ENCODE measurements around the gene WASHC1. TPM values are rescaled to one million over a fixed set of nuclear protein-coding genes. Genes with fewer than 3 reads are reported as not detected.
A peak's percentile ranks its signal among the peaks of the same experiment; 100 is the strongest.
"Not testable (repeated sequence)": the region's sequence is repeated elsewhere in the genome, so short reads cannot be mapped to it uniquely, and the experiment has no call there.

The WASHC1 gene
- total and polyA plus RNA-seq, 2 of the 13 experiments (the other 11 are each of a cell fraction or from before 2014, with no cell fraction given) = 10.9 to 13.0 TPM

DNA sequence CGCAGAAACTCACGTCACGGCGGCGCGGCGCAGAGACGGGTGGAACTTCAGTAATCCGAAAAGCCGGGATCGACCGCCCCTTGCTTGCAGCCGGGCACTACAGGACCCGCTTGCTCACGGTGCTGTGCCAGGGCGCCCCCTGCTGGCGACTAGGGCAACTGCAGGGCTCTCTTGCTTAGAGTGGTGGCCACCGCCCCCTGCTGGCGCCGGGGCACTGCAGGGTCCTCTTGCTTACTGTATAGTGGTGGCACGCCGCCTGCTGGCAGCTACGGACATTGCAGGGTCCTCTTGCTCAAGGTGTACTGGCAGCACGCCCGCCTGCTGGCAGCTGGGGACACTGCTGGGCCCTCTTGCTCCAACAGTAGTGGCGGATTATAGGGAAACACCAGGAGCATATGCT lies 18.1 kb downstream of the WASHC1 start (continued):
- TF ChIP-seq, protein P1, sequence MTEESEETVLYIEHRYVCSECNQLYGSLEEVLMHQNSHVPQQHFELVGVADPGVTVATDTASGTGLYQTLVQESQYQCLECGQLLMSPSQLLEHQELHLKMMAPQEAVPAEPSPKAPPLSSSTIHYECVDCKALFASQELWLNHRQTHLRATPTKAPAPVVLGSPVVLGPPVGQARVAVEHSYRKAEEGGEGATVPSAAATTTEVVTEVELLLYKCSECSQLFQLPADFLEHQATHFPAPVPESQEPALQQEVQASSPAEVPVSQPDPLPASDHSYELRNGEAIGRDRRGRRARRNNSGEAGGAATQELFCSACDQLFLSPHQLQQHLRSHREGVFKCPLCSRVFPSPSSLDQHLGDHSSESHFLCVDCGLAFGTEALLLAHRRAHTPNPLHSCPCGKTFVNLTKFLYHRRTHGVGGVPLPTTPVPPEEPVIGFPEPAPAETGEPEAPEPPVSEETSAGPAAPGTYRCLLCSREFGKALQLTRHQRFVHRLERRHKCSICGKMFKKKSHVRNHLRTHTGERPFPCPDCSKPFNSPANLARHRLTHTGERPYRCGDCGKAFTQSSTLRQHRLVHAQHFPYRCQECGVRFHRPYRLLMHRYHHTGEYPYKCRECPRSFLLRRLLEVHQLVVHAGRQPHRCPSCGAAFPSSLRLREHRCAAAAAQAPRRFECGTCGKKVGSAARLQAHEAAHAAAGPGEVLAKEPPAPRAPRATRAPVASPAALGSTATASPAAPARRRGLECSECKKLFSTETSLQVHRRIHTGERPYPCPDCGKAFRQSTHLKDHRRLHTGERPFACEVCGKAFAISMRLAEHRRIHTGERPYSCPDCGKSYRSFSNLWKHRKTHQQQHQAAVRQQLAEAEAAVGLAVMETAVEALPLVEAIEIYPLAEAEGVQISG (CRISPR knock-in tag; IDR thresholded peaks at IDR 0.05) = 0 out of 2 replicates have a peak, but pooled peaks have one; percentile 35
- TF ChIP-seq KDM2A (CRISPR knock-in tag; IDR thresholded peaks at IDR 0.05; ENCODE audit: borderline replicate concordance, low read depth) = 0 out of 2 replicates have a peak, but pooled peaks have one; percentile 40
- 0 out of 2 replicates have a peak, but pooled peaks have one; percentile 8 for TF ChIP-seq CEBPG (CRISPR knock-in tag; IDR thresholded peaks at IDR 0.05)
- 0 out of 2 replicates have a peak, but pooled peaks have one; percentile 15 for TF ChIP-seq FOSL2 (CRISPR knock-in tag; IDR thresholded peaks at IDR 0.05)
- TF ChIP-seq, protein P2, sequence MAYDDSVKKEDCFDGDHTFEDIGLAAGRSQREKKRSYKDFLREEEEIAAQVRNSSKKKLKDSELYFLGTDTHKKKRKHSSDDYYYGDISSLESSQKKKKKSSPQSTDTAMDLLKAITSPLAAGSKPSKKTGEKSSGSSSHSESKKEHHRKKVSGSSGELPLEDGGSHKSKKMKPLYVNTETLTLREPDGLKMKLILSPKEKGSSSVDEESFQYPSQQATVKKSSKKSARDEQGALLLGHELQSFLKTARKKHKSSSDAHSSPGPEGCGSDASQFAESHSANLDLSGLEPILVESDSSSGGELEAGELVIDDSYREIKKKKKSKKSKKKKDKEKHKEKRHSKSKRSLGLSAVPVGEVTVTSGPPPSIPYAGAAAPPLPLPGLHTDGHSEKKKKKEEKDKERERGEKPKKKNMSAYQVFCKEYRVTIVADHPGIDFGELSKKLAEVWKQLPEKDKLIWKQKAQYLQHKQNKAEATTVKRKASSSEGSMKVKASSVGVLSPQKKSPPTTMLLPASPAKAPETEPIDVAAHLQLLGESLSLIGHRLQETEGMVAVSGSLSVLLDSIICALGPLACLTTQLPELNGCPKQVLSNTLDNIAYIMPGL (CRISPR knock-in tag; IDR thresholded peaks at IDR 0.05; ENCODE audit: borderline replicate concordance in 1 of 2, low read depth in 1 of 2) = peak; percentile 64 to 82; a peak in 3 of 4 replicates

DNA sequence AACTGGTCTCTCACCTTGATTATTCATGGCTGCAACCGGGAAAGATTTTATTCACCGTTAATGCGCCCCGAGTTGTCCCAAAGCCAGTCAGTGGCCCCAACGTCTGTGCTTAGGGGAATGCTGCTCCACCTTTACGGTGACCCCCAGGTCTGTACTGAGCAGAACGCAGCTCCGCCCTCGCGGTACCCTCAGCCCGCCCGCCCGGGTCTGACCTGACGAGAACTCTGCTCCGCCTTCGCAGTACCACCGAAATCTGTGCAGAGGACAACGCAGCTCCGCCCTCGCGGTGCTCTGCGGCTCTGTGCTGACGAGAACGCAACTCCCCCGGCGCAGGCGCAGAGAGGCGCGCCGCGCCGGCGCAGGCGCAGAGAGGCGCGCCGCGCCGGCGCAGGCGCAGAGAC lies 18.6 kb downstream of the WASHC1 start:
- H3K9me3 ChIP-seq (ENCODE audit: low read length); H3K79me2 ChIP-seq (ENCODE audit: insufficient read depth, low read length); POLR2A ChIA-PET; ATAC-seq; H3K9ac ChIP-seq (ENCODE audit: insufficient read depth, low read depth, low read length); H3K4me2 ChIP-seq (ENCODE audit: low read depth, low read length); H3K27ac ChIP-seq (ENCODE audit: extremely low read length, insufficient read depth, low read length); H3K27me3 ChIP-seq (ENCODE audit: control insufficient read depth in 1 of 2, insufficient read depth in 2 of 2, low read length in 2 of 2); H4K20me1 ChIP-seq (ENCODE audit: insufficient read depth, low read length); BruUV-seq (replicated peaks); H2AFZ ChIP-seq (ENCODE audit: low read length); in situ Hi-C loops (cut with HindIII; ENCODE audit: extremely low pct_ligation_motif_present, low pct_unique_long_range_greater_than_20kb); H3K4me1 ChIP-seq (ENCODE audit: insufficient read depth, low read length); H3K36me3 ChIP-seq (replicated peaks in 1 of 2; ENCODE audit: control insufficient read depth in 1 of 2, insufficient read depth in 2 of 2, low read length in 2 of 2); intact Hi-C loops (cut with micrococcal nuclease; ENCODE audit: unreplicated experiment); DNase-seq (ENCODE audit: low spot score); FAIRE-seq; CTCF ChIA-PET (ENCODE audit: low intra/inter-chr PET ratio, low total read pairs); H3K4me3 ChIP-seq (replicated peaks in 1 of 3; ENCODE audit: insufficient read depth in 1 of 3, low read depth in 2 of 3, low read length in 3 of 3): not testable (repeated sequence)
- TF ChIP-seq, protein P3, sequence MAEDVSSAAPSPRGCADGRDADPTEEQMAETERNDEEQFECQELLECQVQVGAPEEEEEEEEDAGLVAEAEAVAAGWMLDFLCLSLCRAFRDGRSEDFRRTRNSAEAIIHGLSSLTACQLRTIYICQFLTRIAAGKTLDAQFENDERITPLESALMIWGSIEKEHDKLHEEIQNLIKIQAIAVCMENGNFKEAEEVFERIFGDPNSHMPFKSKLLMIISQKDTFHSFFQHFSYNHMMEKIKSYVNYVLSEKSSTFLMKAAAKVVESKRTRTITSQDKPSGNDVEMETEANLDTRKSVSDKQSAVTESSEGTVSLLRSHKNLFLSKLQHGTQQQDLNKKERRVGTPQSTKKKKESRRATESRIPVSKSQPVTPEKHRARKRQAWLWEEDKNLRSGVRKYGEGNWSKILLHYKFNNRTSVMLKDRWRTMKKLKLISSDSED (CRISPR knock-in tag; IDR thresholded peaks at IDR 0.05) = peak; percentile 53; the same call in 1 of the 2 replicates
- WGBS (ENCODE audit: low lambda C conversion rate) = 93% methylated on average over 26 of the region's 41 CpGs

DNA sequence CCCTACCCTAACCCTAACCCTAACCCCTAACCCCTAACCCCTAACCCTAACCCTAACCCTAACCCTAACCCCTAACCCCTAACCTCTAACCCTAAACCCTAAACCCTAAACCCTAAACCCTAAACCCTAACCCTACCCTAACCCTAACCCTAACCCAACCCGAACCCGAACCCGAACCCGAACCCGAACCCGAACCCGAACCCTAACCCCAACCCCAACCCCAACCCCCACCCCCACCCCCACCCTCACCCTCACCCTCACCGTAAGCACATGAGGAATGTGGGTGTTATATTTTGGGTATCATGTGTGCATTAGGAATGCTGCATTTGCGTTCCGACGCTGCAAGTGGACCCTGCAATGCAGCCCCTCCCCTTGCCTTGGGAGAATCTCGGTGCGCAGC lies 19.0 kb downstream of the WASHC1 start:
- H3K4me2 ChIP-seq (ENCODE audit: low read depth, low read length); H3K27ac ChIP-seq (ENCODE audit: extremely low read length, insufficient read depth, low read length); H3K4me1 ChIP-seq (ENCODE audit: insufficient read depth, low read length); ATAC-seq; H3K4me3 ChIP-seq (replicated peaks in 1 of 3; ENCODE audit: insufficient read depth in 1 of 3, low read depth in 2 of 3, low read length in 3 of 3); FAIRE-seq; H3K27me3 ChIP-seq (ENCODE audit: control insufficient read depth in 1 of 2, insufficient read depth in 2 of 2, low read length in 2 of 2); intact Hi-C loops (cut with micrococcal nuclease; ENCODE audit: unreplicated experiment); POLR2A ChIA-PET; H3K79me2 ChIP-seq (ENCODE audit: insufficient read depth, low read length); H2AFZ ChIP-seq (ENCODE audit: low read length); DNase-seq (ENCODE audit: low spot score); H3K36me3 ChIP-seq (replicated peaks in 1 of 2; ENCODE audit: control insufficient read depth in 1 of 2, insufficient read depth in 2 of 2, low read length in 2 of 2); H4K20me1 ChIP-seq (ENCODE audit: insufficient read depth, low read length); CTCF ChIA-PET (ENCODE audit: low intra/inter-chr PET ratio, low total read pairs); BruUV-seq (replicated peaks); H3K9ac ChIP-seq (ENCODE audit: insufficient read depth, low read depth, low read length); in situ Hi-C loops (cut with HindIII; ENCODE audit: extremely low pct_ligation_motif_present, low pct_unique_long_range_greater_than_20kb); H3K9me3 ChIP-seq (ENCODE audit: low read length): not testable (repeated sequence)
- WGBS (ENCODE audit: low lambda C conversion rate) = 68% methylated on average over 2 of the region's 13 CpGs

Measured in HepG2 (cell line).